Putamen (tissue), 1 donor: ENCODE measurements around the gene TXK.

Source experiments
- DNase-seq: peaks from one replicate; pipeline ENCODE4 v3.0.0-alpha.2; 2016; ENCODE audit warnings: low spot score

TXK gene

GRCh38 chr4:48018112-48018511 is 115.9 kb downstream of the TXK start:
- no peak for DNase-seq

- DNase-seq = no peak
Observed at GRCh38 chr4:48017108-48017571, 116.9 kb downstream of the TXK start.
